GM18520 (cell line): ENCODE results near the gene PIRT.

ENCODE experiments used
- ATAC-seq: cut with Tn5 transposase; IDR thresholded peaks from one replicate; pipeline ENCODE4 v1.9.1; 2021; ENCODE audit not compliant: unreplicated experiment

The PIRT gene

GRCh38 chr17:10821770-10822169 lies 16.1 kb downstream of the PIRT start:
- ATAC-seq, result no peak

- ATAC-seq, result no peak
These were observed 16.8 kb downstream of the PIRT start for GRCh38 chr17:10821054-10821453.

- no peak for ATAC-seq
These were observed 22.6 kb downstream of the PIRT start for GRCh38 chr17:10815319-10815718.

GRCh38 chr17:10814075-10814474 lies 23.8 kb downstream of the PIRT start:
- no peak for ATAC-seq

GRCh38 chr17:10812674-10813073 lies 25.2 kb downstream of the PIRT start:
- no peak for ATAC-seq

- no peak for ATAC-seq
These were observed 28.3 kb downstream of the PIRT start for GRCh38 chr17:10809605-10810004.

- ATAC-seq, result no peak
These were observed 30.2 kb downstream of the PIRT start for GRCh38 chr17:10807704-10808128.

GRCh38 chr17:10806545-10807262 lies 31.2 kb downstream of the PIRT start:
- ATAC-seq, result no peak

- ATAC-seq, result no peak
These were observed 32.0 kb downstream of the PIRT start for GRCh38 chr17:10805911-10806310.

- no peak for ATAC-seq
These were observed 33.3 kb downstream of the PIRT start for GRCh38 chr17:10804546-10804945.

GRCh38 chr17:10803830-10804475 lies 33.9 kb downstream of the PIRT start, which contains the start of gene TMEM238L:
TSS of gene TMEM238L (minus strand) at chr17:10804099. CDS start at chr17:10803963, 136 bp downstream.
- ATAC-seq, result no peak

- ATAC-seq, result no peak
These were observed 34.5 kb downstream of the PIRT start for GRCh38 chr17:10803350-10803749.

GRCh38 chr17:10802496-10803284 lies 35.2 kb downstream of the PIRT start:
- no peak for ATAC-seq

GRCh38 chr17:10799407-10799806 lies 38.5 kb downstream of the PIRT start:
- no peak for ATAC-seq

GRCh38 chr17:10798910-10799309 lies 39.0 kb downstream of the PIRT start:
- ATAC-seq, result no peak

- no peak for ATAC-seq
These were observed 39.5 kb downstream of the PIRT start for GRCh38 chr17:10798332-10798749.

GRCh38 chr17:10797476-10798328 lies 40.2 kb downstream of the PIRT start:
- no peak for ATAC-seq

GRCh38 chr17:10793816-10794215 lies 44.1 kb downstream of the PIRT start:
- ATAC-seq, result no peak

- ATAC-seq, result no peak
These were observed 44.6 kb downstream of the PIRT start for GRCh38 chr17:10793256-10793655.

- ATAC-seq, result no peak
These were observed 45.7 kb downstream of the PIRT start for GRCh38 chr17:10792151-10792550.
